GM19043 (cell line): ENCODE measurements around the gene ZBTB34.

Experiments used
- ATAC-seq: cut with Tn5 transposase; IDR thresholded peaks from one replicate; pipeline ENCODE4 v1.9.1; 2021; ENCODE audit warnings: low read depth; ENCODE audit not compliant: unreplicated experiment

Gene ZBTB34

DNA sequence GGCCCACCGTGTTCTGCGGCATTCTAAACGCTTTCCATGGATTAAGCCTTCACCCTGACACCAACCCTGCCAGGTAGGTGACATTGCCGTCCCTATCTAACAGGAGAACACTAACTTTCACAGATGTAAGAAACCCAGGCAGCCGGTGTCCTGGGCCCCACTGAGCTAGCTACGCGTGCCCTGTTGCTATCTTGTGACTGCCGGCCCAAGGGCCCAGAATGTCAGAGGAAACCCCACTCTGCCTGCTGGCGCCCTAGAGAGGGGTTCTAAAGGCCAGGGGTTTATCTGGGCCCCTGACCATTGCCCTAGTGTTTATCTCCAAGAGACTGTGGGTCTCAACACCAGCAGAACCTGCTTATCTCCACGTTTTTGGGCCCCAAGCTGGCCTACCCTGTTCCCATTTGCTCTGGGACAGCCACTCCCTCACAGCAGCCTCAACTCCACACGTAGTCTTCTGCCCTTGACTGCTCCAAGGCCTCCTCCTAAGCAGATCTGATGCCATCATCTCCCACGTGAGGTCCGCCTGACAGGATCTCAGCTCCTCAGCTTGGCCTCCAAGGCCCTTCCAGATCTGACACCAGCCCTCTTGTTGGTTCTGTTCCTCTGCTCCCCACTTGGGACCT is 18.1 kb upstream of the ZBTB34 start:
- ATAC-seq = no peak

DNA sequence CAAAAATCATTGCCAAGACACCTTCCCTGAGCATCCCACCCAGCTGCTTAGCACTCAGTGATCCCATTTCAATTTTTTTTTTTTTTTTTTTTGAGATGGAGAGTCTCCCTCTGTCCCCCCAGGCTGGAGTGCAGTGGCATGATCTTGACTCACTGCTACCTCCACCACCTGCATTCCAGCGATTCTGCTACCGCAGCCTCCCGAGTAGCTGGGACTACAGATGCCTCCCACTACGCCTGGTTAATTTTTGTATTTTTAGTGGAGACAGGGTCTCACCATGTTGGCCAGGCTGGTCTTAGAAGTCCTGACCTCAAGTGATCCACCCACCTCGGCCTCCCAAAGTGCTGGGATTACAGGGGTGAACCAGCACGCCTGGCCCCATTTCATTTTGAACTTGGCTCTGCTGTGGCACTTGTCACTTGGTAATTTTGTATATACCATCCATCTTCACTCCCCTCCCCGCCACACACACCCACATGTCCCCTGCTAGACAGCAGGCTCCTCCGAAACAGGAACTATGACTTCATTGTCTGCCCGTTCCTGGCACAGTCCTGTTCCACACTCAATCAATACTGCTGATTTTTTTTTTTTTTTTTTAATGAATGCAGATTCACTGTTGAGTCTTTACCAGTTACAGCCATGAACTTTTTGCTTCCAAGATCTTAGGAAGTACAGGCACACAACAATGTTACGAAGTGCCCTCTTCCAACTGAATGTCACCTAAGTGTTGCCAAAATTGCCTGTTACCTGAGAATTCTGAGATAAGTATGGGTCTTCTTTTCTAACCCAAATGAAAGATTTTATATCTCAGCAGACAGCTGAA is 17.3 kb upstream of the ZBTB34 start:
- no peak for ATAC-seq

DNA sequence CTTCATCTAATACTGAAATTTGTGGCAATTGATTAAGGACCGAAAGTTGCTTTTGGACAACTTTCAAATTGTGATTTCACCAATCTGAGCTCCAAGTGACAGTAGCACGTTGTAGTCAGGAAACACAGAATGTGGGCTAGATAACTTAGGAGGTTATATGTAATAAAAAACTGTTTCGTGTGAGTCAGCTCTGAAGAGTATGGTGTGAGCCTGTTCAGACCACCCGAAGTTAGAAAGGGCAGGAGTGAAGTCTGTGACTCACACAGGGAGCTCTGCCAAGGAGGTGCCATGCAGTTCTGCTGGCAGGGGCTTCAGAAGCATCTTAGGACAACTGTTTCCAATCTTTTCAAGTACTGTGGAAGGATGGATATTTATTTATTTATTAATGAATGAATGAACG is 16.4 kb upstream of the ZBTB34 start:
- ATAC-seq = no peak

DNA sequence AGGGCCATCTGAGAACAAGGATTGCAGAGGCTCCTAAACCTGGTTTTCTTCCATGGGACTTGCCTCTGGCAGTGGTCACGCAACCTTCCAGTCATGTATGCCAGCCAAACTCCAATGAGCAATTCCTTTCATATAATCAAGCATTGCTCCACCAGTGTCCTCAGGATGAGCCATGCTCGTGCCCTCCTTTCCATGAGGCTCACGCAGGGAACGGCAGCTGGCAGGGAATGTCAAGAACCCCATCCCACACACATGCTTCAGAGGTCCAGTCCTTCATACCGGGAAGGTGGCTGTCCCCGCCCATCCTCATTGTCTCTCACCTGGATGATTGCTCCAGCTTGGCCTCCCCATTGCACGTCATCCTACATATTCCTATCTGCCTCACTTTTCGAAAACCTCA is 13.4 kb upstream of the ZBTB34 start:
- ATAC-seq = no peak

DNA sequence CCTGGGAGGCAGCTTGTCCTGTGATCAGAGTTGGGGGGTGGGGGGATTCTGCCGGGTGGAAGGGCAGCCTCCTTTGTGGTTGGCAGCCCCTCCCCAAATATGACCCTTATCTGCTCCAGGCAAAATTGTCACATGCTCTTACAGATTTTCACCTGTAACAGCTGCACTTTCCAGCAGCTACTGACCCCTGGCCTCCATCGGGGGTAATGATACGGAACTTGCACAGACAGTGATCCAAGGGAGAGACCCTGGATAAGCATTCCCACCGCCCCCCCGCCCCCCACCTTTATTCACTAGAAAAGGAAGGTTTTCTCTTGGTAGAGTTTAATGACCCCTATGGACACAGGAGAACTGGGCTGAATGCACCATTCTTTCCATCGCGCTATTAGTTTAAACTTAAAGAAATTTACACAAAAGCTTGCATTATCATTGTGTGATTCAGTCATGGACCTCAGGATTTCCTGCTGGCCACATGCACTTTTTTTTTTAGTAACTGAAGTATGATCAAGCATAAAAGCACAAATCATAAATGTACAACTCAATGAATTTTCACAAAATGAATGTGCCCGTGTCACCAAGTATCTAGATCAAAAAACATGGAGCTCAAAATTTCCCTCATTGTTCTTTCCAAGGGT is 10.7 kb upstream of the ZBTB34 start:
- ATAC-seq = no peak

DNA sequence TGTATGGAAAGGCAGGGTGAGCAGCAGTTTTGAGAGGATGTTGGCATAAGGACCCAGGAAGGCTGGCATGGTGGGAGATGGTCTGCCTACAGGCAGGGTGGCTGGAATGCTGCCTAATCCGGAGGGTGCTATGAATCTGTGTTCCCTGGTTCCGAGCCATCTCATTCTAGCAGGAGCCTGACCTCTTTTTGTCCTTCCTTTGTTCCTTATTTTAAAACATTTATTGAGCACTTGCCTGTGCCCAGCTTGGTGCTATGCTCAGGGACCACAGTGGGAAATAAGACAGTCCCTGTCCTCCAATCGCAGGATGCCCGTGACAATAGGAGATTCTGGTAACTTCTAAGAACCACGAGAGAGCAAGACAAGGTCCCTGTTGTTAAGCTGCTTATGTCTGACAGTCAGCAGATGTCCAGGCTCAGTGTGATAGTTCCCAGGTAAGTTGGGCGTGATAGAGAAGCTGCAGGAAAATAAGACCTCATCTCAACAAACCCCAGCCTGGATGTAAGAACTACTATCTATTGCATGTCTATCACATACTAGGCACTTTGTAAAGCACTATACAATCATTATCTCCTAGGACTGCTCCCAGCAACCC is 9.1 kb upstream of the ZBTB34 start:
- no peak for ATAC-seq

DNA sequence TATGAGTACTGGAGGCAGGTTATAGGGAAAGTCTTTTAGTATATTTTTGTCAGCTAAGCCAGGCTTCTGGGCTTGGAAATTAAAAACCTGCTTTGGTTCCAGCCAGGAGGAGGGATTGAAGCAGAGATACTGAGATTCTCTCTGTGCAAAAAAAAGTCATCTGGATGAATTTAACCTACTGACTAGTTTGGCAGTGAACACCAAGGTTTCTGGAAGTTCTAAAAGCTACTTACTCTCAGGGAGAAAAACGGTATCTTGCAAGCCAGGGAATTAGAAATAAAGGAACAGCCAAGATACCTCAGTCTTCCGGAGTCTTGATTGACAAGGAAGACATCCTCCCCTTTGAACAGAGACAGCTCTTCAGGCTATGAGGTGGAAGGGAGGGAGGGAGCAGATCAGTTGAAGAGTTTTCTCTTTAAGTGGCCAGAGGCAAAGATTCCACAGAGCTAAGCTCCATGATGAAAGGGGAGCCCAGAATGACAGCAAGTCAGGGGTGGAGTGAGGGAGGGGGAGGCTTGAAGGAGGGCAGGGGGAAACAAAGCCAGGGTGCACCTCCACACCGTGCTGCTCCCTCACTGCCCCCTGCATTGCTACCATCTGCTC is 8.3 kb upstream of the ZBTB34 start:
- no peak for ATAC-seq

DNA sequence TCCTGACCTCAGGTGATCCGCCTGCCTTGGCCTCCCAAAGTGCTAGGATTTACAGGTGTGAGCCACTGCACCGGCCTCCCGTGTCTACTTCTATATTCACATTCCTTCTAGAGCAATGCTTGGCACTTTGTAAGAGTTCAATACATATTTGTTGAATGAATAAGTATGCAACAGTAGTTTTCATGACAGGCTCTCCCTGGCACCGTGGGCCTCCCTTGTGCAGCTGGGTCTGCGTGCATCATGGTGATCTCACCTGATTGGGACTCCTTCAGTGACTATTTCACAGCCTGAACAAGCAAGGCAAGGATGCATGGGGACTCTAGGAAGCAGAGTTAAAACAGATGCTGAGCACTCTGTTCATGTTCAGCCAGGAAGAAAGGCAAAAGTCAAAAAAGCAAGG is 6.8 kb upstream of the ZBTB34 start:
- no peak for ATAC-seq

DNA sequence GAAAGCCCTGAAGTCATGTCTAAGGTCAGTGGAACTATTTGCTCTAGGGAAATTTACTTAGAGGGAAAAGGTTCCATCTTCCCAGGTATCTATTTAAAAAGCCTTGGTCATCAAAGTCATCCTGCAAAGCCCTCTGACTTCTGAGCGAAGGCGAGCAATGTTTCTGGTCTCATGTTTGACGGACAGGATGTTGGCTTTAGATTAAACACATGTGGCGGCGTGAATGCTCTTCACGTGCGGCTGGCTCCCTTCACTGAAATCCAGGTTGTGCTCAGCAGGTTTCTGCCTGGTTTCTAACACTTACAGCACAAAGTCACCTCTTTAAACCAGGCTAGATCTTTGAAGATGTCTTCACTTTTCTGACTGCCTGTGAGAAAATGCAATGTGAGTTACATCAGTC is 5.7 kb upstream of the ZBTB34 start:
- no peak for ATAC-seq

DNA sequence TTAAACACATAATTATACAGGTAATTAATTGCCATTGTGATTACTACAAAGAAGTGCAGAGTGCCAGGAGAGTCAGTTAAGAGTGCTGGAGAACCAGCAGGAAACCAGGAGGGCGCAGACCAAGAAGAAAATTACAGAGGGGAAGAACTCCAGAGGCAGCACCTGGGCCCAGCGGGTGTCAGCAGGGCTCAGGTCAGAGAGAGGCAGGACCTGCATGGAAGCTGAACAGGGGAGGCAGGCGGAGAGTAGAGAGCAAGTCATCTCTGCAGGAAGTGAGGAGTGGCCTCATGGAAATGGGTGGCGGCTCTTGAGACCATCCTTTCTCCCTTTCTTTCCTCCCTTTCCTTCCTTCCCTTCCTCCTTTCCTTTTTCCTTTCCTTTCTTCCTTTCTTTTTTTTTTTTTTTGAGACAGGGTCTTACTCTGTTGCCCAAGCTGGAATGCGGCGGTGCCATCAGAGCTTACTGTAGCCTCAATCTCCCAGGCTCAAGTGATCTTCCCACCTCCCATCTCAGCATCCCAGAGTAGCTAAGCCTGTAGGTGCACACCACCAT is 4.0 kb upstream of the ZBTB34 start:
- ATAC-seq = no peak

DNA sequence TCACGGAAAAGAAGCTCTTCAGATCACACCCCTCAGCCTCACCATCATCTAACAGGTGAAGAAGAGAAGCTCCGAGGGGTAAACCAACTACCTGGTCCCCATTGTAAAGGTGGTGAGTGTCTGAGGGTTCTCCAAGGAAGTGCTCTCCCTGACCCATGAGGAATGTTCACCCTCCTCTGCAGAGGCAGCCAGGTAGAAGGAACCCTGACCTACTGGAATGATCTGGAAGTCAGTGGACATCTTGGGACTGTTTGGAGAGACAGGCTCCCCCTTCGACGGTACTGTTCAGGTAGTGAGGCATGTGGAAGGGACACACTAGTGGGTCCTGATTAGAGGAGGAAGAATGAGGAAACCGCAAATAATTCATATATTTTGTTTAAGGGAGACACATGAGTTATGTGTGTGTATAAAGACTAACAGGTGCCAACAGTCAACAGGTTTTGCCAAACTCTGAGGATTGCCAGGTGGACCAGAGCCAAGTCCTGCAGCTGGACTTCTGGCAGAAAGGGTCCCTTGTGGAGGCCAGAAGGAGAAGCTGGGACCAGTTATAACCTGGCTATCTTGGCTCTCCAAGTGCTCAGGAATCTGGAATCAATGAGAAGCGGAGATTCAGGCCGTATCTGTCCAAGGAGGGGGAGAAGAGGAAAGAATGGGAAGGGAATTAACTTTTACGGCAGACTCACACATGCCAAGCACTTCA is 3.0 kb upstream of the ZBTB34 start:
- ATAC-seq = no peak

DNA sequence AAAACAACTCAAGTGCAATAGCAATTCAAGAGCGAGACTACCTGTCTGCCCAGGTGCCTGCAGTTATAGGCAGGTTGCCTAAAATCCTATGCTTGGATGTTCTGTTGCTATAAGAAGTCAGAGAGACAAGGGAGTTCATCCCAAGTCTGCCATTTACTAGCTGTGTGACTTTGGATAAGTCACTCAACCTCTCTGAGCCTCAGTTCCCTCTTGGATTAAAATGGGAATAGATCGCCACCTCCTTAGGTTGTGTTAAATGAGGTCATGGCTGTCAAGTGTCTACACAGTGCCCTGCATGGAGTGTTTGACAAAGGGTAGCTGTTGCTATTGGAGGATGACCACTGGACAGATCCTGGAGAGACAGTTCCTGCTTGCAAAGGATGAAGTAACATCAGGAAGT is 1.3 kb upstream of the ZBTB34 start:
- no peak for ATAC-seq

DNA sequence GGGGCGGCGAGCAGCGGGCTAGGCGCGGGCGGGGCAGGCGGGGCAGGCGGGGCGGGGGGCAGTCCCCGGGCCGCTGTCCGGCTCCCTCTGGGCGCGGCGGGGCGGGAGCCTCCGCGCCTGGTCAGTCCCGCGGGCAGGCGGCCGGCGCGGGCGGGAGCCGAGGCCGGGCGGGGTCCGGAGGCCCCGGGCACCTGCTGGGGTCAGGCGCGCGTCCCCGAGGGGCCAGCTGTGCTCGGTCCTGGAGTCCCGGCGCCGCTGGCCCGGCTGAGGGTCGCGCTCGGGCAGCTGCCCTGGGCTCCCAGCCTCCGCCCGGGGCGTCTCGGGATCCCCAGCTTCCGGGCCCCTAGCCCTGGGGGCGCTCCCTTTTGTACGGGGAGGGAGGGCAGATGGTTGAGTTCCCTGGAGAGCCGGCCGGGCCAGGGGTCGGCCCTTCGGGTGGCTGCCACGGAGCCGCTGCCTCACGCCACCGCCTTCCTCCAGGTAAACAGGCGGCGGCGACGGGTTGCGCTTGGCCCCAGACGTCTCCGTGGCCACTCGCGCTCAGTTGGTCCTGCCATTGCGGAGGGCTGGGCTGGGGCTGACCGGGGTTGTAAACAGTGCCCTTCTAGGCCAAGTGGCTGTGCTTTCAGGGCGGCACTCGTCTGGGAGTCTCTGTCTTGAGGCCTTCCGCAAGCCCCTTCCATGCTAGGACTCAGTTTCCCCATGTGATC is 473 bp downstream of the ZBTB34 start:
- no peak for ATAC-seq

DNA sequence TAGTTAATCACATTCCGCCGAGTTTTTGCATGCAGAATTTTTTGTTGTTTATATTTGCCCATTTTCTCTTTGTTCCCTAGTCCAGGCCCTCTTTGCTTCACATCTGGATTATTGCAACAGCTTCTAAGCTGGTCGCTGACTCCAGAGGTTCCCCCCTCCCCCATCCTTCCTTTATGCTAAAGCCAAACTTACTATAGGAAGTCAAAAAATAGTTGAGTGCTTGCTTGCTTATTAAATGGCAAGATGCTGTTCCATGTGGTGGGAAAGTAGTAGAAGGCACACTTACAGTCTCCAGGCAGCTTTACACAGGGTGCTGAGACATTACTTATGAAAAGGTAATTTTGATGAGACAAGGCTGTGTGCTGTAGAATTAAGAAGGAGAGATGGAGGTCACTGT is 1.3 kb downstream of the ZBTB34 start:
- no peak for ATAC-seq

DNA sequence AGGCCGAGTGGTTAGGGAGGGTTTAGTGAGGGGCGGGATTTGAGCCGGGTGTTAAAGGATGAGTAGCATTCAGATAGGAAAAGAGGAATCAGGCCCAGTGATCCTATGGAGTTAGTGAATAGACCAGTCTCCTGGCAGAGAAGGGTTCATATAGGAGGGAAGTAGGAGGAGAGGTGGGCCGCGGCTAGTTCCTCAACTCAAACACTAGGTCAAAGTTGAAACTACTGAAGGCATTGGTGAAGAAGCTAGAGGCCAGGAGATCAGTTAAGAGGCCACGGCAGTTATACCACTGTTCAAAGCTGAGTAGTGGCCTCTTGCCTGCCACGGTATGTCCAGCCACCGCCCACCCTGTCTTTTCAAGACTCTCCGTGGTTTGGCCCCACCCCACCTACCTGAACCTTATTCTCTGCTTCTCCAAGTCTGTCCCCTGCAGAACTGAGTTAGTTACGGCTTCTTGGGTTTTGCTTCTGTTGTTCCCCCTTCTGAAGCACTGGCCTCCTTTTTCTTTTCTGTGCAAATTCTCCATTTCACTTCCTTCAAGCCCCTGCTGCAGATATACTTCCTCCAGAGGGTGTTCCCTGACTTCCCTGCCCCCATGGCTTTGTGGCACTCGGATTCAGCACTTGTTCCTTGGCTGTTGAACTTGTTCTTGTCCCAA is 1.8 kb downstream of the ZBTB34 start:
- ATAC-seq = no peak

DNA sequence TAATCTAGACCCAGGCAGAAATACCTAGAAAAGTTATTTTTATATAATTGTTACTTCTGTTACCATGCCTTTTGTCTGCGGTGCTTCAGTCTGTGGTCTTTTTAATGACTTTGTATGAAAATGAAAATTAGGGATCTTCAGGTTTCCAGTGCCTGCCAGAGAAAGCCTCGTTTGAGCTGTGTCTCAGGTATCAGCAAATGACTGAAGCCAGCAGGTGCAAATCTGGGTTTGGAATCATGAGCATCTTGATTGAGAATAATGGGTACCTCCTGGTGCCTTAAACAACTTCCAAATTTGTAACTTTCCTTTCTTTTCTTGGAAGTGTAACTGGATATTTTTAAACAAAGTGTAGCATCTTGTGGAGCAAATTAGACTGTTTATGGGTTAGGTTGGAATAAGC is 4.3 kb downstream of the ZBTB34 start:
- no peak for ATAC-seq

DNA sequence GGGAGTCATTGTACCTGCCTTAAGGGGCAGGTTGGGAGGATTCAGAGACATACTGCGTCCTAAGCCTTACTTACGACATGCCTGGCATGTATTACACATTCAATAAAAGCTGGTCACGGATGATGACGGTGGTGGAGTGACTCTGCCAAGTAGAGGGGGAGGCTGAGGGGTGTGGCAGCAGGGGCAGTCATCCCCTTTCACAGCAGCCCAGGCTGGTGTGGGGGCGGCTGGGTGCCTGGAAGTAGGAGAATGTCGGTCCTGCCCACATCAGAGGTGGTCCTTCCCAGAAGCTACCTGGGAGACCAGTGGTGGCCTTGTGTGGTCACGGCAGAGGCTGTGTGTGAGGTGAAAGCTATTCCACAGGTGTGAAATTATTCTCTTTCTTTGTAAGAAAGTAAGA is 8.9 kb downstream of the ZBTB34 start:
- ATAC-seq = no peak

DNA sequence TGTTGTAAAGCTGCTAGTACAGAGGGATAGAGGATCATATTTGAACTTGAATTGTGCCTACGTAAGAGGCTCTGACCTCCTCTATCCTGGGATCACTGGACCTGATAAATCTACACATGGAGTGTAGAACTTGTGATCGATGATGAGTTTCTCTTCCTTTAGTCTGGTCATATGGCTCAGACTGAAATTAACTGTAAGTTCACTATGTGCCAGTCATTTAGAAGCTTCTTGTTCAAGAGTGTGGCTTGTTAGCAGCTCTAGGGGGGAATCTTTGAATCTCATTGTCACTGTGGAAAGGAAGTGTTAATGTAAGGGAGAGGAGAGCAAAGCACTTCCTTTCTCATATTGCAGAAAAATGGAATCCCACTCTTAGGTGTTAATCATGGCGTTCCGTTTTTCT is 12.1 kb downstream of the ZBTB34 start:
- ATAC-seq = no peak
